LoVo (cell line): Measurements from ENCODE around the gene ATOH7.
"Not testable (repeated sequence)": the region's sequence is repeated elsewhere in the genome, so short reads cannot be mapped to it uniquely, and the experiment has no call there.

Experiments used
- DNase-seq: peaks from one replicate; pipeline ENCODE4 v3.0.0-alpha.2; 2016; ENCODE audit warnings: low spot score

ATOH7 gene

DNA sequence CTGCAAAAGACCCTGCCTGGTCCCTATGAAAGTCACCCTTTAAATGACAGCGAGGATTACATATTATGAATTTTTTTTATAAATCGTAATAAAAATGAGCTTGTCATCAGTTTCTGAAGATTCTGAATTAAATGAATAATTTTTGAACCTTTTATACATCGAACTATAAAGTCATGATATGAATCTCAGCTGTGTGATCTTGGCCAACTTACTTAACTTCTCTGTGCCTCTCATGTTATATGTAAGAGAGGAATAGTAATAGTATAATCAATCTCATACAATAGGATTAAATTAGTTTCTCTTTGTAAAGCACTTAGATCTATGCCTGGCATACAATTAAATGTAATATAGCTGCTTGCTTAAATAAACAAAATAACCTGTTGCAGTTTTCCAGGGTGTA lies 5.3 kb upstream of the ATOH7 start:
- no peak for DNase-seq

DNA sequence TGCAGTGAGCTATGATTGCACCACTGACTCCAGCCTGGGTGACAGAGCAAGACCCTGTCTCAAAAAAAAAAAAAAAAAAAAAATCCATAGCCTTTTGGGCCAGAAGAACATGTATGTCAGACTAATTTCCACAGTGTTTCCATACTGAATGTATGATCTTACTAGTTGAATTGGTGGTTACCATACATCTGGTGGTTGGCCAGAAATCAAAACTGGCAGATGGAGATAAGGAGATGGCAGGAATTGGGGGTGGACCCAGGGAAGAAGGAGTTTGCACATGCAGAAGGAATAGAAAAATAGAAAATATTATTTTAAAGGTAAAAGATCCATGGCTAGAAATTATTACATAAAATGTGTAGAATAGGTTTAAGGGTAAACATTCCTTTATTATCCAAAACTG lies 3.7 kb upstream of the ATOH7 start:
- DNase-seq: no peak

DNA sequence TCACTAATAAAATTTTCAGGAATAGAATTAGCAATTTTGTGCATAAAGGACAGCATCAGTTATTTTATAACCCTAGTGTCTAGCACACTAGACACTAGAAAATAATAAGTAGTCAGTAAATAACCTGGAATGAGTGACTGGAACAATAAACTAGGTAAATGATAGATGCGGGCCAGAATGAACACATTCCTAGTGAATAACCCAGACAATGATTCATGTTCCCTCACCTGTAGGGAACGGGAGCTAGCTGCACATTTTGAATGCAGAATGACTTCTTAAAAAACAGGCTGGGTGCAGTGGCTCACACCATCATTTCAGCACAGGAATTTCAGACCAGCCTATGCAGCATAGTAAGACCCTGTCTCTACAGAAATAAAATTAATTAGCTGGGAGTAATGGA lies 3.2 kb upstream of the ATOH7 start:
- no peak for DNase-seq

DNA sequence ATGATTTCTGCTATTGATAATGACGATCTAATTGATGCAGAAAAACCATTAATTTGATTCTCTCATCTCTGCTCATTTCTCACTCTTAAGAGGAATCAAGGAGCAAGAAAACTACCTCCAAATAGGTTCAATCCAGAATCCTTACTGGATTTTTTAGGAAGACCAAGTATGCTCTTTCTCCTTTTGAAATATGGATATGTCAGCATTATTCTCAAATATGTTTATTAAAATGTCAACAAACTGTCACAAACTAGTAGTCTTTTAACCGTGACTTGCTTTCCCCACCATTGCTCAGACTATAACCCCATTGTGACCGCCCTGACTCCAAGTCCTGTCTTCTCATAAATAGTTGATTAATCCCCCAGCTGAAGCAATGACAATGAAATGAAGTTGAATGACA lies 1.1 kb upstream of the ATOH7 start:
- no peak for DNase-seq

DNA sequence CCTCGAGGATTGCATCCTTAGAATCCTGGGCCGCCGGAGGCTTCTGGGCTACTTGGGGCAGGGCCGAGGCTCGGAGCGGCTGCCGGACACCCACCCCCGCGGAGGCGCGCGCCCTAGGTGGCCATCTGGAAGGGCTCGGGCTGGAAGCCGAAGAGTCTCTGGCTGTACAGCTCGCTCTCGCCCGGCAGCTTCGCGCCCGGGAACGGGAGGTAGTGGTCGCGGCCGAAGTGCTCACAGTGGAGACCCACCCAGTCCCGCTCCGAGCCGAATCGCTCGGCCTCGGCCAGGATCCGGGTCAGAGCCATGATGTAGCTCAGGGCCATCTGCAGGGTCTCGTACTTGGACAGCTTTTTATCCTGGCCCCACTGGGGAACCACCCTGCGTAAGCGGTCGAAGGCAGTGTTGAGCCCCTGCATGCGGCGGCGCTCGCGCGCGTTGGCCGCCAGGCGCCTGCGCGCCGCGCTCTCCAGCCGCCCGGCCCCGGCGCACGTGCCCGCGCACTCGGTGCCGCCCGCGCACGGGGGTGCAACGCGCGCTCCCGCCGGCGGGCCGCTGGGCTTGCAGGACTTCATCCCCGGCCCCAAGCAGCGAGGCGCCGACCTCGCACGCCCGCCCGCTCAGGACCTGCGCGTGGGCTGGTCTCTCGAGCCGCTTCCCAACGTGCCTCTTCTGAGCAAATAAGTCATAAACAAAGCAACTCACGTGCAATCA lies 652 bp downstream of the ATOH7 start:
- peak; percentile 66 for DNase-seq

DNA sequence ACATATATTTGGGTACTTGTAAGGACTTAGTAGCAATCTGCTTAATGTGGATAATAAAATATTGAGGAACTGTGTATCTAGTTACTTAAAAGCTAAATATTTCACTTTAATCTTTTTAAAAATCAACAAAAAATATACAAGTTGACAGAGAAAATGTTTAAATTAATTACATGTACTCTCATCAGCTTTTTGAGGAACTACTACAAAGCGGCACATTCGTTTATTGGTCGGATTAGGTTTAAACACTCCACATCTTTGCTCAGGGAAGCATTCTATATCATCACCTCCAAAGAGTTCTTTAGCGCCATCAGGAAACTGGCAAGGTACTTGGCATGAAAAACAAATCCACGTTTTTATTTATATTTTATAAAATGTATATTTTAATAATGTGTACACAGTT lies 1.6 kb downstream of the ATOH7 start:
- no peak for DNase-seq

DNA sequence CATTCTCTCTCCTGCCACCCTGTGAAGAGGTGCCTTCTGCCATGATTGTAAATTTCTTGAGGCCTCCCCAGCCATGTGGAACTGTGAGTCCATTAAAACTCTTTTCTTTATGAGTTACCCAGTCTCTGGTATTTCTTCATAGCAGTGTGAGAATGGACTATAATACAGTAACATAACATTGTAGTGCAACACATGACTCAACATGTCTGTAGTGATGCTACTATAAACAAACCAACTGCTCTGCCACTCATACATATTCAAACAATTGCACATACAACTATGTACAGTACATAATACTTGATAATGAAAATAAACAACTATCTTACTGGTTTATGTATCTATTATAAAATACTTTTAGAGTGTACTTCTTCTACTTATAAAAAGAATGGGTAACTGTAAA lies 7.1 kb downstream of the ATOH7 start:
- no peak for DNase-seq

DNA sequence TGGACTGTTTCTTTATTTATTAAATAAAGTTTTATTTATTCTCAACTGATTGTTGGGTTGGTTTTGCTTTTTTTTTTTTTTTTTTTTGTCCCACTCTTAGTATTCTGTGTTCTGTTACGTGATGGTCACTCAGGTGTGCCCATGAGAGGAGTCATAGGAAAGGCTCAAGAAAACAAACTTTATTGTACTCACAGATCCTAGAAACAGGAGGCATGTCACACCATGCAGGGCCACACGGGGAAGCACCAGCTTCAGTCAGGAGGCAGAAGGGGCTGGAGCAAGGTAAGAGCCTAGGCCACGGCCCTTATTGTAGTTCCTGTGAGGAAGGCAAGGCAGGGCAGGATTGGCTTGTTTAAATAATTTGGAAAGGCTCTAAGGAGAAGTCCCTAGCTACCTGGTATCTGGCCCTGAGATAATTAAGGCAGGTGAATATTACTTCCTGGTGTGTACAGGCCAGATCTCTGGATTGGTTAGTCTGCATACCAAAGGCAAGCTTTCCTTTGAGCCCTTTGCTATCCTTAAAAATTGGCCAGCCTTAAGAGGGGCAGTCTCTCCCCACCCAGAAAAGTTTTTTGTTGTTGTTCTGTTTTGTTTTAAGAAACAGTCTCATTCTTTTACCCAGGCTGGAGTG lies 8.3 kb downstream of the ATOH7 start:
- no peak for DNase-seq

DNA sequence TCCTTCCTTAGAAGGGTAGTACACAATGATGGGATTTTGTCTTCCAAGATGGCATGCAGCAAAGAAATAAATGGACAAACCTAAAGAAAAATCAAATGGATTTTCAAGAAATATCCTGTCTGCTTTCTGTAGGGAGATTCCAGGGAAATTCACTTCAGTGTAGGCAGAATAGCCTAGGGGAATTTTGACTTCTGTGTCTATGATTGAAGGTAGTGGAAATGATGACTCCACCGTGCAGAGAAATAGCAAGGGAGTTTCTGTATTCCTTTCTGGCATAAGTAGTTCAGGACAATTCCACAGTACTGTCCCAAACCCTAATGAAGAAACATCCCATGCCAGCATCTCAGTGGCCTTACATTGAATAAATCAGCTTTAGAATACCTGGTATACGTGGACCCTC lies 9.5 kb downstream of the ATOH7 start:
- no peak for DNase-seq

DNA sequence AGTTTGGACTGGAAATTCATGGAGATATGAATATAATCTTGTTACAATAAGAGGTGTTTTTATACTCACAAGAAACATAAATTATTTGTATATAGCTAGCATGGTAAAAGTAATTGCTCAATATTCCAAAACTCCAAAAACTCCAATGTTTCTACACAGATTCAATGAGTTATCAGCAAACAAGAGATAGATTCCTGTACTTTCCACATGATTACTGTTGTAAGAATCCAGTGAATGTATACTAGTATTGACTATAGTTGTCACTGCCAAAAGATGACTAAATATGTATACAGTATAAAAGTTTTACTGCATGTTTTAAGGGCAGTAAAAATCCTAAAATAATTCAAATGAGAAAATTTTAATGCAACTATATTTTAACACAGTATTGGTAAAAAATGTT lies 10.7 kb downstream of the ATOH7 start:
- DNase-seq: no peak

DNA sequence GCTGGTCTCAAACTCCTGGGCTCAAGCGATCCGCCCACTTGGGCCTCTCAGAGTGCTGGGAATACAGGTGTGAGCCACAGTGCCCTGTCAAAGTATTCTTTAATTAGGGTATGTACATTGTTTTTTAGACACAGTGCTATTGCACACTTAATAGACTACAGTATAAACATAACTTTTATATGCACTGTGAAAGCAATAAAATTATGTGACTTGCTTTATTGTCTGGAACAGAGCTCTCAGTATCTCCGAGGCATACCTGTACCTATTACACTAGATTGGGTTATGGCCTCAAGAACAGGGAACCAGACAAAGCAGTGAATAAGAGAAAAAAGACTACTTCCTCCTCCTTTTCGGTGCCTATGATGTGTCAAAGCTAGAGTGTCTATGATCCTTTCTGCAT lies 13.1 kb downstream of the ATOH7 start:
- no peak for DNase-seq

DNA sequence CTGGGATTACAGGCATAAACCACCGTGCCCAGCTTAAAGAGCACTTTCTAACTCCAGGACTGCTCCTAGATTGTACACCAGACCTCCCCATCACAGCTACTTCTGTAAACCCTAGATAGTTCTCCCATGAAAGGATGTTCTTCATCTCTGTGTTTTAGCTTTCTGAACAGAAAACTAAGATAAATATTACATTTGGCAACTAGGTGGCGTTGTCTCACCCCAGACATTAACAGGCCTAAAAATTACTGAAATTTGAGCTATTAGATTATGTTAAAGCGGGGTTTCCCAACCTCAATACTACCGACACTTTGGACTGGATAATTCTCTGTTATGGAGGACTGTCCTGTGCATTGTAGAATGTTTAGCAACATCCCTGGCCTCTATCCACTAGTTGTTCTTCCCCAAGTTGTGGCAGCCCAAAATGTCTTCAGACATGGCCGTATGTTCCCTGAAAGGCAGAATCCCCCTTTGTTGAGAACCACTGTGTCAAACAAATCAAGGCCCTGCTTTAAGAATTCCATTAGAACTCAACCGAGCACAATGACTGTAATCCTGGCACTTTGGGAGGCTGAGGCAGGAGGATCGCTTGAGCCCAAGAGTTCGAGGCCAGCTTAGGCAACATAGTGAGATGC lies 19.1 kb downstream of the ATOH7 start:
- DNase-seq: peak; percentile 24

DNA sequence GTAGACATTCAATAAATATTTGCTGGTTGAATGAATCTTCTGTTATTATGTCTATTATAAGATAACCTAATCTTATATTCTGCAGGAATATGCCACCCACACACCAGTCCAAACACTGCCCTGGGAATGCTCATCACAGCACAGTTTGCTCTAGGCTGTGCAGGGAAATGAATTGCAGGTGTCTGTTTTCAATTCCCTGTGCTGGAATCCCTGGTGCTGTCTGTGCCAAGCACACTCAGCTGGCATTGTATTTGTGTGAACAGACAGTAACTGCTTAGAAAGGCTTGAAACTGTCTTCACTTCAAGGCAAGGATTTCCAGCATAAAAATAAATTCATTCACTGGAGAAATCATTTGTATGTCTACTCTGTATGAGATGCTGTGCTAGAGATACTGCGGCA lies 20.2 kb downstream of the ATOH7 start:
- DNase-seq: no peak

DNA sequence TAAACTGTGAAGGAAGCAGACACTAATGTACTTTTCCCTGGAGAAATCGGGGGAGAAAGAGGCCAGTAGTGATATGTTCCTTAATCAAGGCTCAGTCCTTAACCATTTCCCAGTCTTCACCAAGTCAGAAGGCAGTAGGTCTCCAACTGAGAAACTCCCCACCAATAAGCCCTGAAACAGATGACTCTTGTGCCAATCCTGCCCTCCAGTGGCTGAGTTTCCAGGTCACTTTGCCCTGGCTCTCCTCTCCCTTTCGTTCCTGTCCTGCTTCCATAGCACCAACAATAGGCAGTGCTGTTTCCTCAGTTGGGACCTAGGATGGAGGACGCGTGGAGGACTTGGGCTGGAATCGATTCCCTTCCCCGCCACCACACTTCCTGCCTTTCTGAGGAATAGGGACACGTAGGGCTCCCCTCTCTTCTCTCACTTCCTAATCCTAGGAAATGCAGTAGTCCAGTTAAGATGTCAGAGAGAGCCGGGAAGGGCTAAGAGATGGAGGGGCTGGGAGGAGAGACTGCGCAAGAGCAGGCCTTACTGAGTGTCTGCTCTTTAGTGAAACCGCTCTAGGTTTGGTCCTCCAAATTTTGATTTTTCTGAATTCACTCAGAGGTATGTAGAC lies 23.4 kb downstream of the ATOH7 start:
- peak; percentile 61 for DNase-seq

DNA sequence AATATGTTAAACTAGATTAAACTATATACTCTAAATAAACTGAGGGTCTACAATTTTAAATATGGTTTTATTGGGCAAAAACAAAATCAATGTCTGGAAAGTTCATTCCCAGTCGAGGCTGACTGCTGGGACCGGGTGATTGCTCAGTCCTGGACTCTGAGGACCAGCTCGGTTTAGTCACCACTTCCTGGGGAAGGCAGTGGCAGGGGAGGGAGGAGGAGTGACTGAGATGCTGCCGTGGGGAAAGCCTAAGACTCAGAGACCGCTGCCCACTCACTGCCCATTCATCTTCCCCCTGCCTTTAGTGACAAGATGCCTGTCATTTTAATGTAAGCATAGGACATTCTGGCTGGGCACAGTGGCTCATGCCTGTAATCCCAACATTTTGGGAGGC lies 29.0 kb downstream of the ATOH7 start:
- no peak for DNase-seq

DNA sequence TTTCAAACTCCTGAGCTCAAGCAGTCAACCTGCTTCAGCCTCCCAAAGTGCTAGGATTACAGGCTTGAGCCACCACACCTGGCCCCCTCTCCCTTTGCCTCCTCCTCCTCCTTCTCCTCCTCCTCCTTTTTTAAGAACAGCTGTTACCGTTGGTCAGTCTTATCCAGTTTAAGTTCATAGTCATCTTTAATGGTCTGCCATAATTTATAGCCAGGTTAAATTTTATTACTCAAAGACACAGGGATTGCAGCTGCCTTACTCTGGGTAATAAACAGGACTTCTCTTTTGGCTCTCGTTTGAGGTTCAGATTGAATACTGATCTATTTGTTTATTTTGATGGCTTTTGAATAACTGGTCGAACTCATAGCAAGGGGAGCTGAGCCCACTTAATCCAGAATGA lies 35.2 kb downstream of the ATOH7 start:
- no peak for DNase-seq

DNA sequence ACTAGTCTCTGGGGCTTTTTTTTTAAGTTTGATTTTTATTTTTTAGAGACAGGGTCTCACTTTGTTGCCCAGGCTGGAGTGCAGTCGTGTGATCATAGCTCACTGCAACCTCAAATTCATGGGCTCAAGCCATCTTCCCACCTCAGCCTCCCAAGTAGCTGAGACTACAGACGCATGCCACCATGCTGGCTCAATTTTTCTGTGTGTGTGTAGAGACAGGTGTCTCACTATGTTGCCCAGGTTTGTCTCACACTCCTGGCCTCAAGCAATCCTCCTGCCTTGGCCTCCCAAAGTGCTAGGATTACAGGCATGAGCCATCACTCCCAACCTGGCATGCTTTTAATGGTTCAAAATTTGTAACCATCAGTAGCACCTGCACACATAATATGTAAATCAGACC lies 36.1 kb downstream of the ATOH7 start:
- DNase-seq: not testable (repeated sequence)

DNA sequence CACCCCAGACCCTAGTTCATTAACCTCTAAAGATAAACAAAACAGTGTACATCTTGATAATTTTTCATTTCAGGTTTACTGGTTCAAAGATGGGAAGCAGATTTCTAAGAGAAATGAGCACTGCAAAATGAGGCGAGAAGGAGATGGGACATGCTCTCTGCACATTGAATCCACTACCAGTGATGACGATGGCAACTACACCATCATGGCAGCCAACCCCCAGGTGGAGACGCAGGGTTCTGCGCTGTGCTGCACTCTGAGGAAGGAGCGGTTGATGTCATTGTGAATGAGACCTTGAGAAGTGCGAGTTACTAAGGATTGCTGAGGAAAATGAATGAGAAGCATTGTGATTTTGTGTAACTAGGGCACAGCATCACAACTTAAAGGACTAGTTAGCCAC lies 37.6 kb downstream of the ATOH7 start:
- DNase-seq: no peak

DNA sequence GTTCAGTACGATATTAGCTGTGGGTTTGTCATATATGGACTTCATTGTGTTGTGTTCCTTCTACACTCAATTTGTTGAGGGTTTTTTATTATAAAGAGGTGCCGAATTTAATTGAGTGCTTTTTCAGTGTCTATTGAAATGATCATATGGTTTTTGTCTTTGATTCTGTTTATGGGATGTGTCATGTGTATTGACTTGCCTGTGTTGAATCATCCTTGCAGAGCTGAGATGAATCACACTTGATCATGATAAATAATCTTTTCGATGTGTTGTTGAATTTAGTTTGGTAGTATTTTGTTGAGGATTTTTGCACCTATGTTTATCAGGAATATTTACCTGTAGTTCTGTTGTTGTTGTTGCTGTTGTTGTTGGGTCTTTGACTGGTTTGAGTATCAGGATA lies 39.8 kb downstream of the ATOH7 start:
- DNase-seq: no peak

DNA sequence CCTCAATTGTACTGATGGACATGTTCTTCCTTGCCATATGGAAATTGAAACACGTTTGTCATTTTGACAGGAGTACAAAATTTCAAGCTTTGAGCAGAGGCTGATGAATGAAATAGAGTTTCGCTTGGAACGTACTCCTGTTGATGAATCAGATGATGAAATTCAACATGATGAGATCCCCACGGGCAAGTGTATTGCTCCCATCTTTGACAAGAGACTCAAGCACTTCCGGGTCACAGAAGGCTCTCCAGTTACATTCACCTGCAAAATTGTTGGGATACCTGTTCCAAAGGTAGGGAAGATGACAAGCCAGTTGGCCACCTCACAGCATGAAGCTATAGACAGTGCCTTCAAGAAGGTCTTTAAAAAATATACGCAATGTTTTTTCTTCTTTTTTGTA lies 43.1 kb downstream of the ATOH7 start:
- no peak for DNase-seq

DNA sequence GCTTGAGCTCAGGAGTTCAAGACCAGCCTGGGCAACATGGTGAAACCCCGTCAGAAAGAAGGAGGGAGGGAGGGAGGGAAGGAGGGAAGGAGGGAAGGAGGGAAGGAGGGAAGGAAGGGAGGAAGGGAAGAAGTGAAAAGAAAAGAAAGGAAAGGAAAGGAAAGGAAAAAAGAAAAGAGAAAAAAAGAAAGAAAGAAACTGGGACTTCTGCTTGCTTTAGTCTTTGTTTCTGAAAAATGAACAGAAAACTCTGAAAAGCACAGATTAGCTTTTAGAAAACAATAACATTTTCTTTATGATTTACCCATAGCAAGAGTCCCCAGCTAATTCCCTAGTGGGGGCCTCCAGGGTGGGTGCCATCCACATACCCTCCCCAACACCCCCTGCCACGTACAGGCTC lies 46.8 kb downstream of the ATOH7 start:
- DNase-seq: no peak

DNA sequence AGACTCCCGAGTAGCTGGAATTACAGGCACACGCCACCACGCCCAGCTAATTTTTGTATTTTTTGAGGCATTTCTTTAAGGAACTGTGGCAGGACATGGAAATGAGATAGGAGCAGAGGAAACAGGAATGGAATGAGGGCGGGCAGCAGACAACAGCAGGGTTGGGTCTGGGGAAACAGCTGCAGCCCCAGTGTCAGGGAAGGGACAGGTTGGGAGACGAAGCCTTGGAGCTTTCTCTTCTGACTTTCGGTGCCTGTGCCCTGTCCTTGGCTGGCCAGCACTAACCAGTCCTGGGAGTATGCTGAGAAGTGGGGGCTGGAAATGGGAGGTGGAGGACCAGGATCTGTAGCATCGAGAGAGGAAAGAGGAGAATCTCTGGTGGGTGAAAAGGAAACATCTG lies 47.4 kb downstream of the ATOH7 start:
- DNase-seq: no peak
